Skeletal muscle cell (primary cell): Measurements from ENCODE around the gene ABCA3.
A peak's percentile ranks its signal among the peaks of the same experiment; 100 is the strongest.
"Not testable (repeated sequence)": the region's sequence is repeated elsewhere in the genome, so short reads cannot be mapped to it uniquely, and the experiment has no call there.

ENCODE experiments used
- DNase-seq: peaks from one replicate; pipeline ENCODE4 v3.0.0-alpha.2; 2010; ENCODE audit warnings: low read depth
- H3K4me3 ChIP-seq: 2 replicates; pipeline ENCODE4 v1.5.1; 2011; ENCODE audit warnings: low read depth, mild to moderate bottlenecking, control low read depth, low read length, moderate library complexity

ABCA3 gene

GRCh38 chr16:2267913-2268666 lies 72.4 kb downstream of the ABCA3 start, which contains the start of gene RNPS1:
RNPS1 (minus strand) TSS chr16:2268126; CDS start chr16:2264643, 3,483 bp downstream.
- peak; percentile 80 for DNase-seq

GRCh38 chr16:2267505-2267912 lies 73.0 kb downstream of the ABCA3 start:
- H3K4me3 ChIP-seq = peak overlapping the region; percentile 81
- DNase-seq = not testable (repeated sequence)

More at GRCh38 chr16:2267913-2268666, 72.4 kb downstream of the ABCA3 start, which contains the start of gene RNPS1:
- H3K4me3 ChIP-seq = peak within 1 kb of the TSS; percentile 81

GRCh38 chr16:2266887-2267286 lies 73.6 kb downstream of the ABCA3 start:
- peak overlapping the region; percentile 81 for H3K4me3 ChIP-seq
- not testable (repeated sequence) for DNase-seq

- H3K4me3 ChIP-seq, DNase-seq: not testable (repeated sequence)
Observed at GRCh38 chr16:2263026-2263425, 77.5 kb downstream of the ABCA3 start.

- no peak for DNase-seq
- no peak overlapping the region for H3K4me3 ChIP-seq
Observed at GRCh38 chr16:2260250-2260649, 80.3 kb downstream of the ABCA3 start.

- not testable (repeated sequence) for H3K4me3 ChIP-seq, DNase-seq
Observed at GRCh38 chr16:2258530-2258929, 82.0 kb downstream of the ABCA3 start.

GRCh38 chr16:2257726-2258125 lies 82.8 kb downstream of the ABCA3 start:
- H3K4me3 ChIP-seq = no peak overlapping the region
- DNase-seq = no peak

GRCh38 chr16:2256531-2257140 lies 83.9 kb downstream of the ABCA3 start:
- no peak overlapping the region for H3K4me3 ChIP-seq
- DNase-seq = no peak

- H3K4me3 ChIP-seq = no peak overlapping the region
- no peak for DNase-seq
Observed at GRCh38 chr16:2253293-2253692, 87.2 kb downstream of the ABCA3 start.

- no peak for DNase-seq
- no peak overlapping the region for H3K4me3 ChIP-seq
Observed at GRCh38 chr16:2252806-2253148, 87.8 kb downstream of the ABCA3 start.

GRCh38 chr16:2251296-2252111 lies 89.0 kb downstream of the ABCA3 start, which contains the start of gene ECI1:
ECI1 (minus strand) TSS chr16:2251587; CDS start chr16:2251566, 21 bp downstream.
- peak; percentile 69 for DNase-seq
- H3K4me3 ChIP-seq = peak within 1 kb of the TSS; percentile 66

GRCh38 chr16:2250652-2251295 lies 89.8 kb downstream of the ABCA3 start:
- peak overlapping the region; percentile 66 for H3K4me3 ChIP-seq
- no peak for DNase-seq

- H3K4me3 ChIP-seq = no peak overlapping the region
- no peak for DNase-seq
Observed at GRCh38 chr16:2246301-2246885, 94.1 kb downstream of the ABCA3 start.

- DNase-seq = no peak
- H3K4me3 ChIP-seq = no peak overlapping the region
Observed at GRCh38 chr16:2244926-2245795, 95.4 kb downstream of the ABCA3 start.

GRCh38 chr16:2244301-2244700 lies 96.2 kb downstream of the ABCA3 start:
- no peak overlapping the region for H3K4me3 ChIP-seq

GRCh38 chr16:2243781-2244180 lies 96.7 kb downstream of the ABCA3 start:
- no peak for DNase-seq
- H3K4me3 ChIP-seq = no peak overlapping the region

More at GRCh38 chr16:2244301-2244700, 96.2 kb downstream of the ABCA3 start:
- DNase-seq = no peak

GRCh38 chr16:2243031-2243528 lies 97.4 kb downstream of the ABCA3 start:
- H3K4me3 ChIP-seq = no peak overlapping the region

GRCh38 chr16:2242598-2242997 lies 97.9 kb downstream of the ABCA3 start:
- no peak overlapping the region for H3K4me3 ChIP-seq

More at GRCh38 chr16:2243031-2243528, 97.4 kb downstream of the ABCA3 start:
- no peak for DNase-seq

More at GRCh38 chr16:2242598-2242997, 97.9 kb downstream of the ABCA3 start:
- no peak for DNase-seq
